Loucy (cell line): ENCODE measurements around the gene TRIM26.
"Not testable (repeated sequence)": the region's sequence is repeated elsewhere in the genome, so short reads cannot be mapped to it uniquely, and the experiment has no call there.

Experiments
- EZH2phosphoT487 ChIP-seq: fragments of 200-600 bp; IDR thresholded peaks from 2 replicates; pipeline ENCODE4 v1.6.1; 2018; ENCODE audit warnings: antibody characterized with exemption, mild to moderate bottlenecking, moderate library complexity, borderline replicate concordance
- TF ChIP-seq, protein P1 (sequence below): fragments of 200-600 bp; sonication (generic); conservative IDR thresholded peaks from 2 replicates; pipeline ENCODE4 v1.5.1; 2014; ENCODE audit warnings: mild to moderate bottlenecking, antibody characterized with exemption, low read length

DNA sequence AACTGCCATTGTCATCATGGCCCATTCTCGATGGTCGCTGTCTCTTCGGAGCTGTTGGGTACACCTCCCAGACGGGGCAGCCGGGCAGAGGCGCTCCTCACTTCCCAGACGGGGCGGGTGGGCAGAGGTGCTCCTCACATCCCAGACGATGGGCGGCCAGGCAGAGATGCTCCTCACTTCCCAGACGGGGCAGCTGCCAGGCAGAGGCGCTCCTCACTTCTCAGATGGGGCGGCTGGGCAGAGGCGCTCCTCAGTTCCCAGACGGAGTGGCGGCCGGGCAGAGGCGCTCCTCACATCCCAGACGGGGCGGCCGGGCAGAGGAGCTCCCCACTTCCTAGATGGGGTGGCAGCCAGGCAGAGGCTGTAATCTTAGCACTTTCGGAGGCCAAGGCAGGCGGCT, 8.8 kb upstream of the TRIM26 start:
- TF ChIP-seq, protein P1, sequence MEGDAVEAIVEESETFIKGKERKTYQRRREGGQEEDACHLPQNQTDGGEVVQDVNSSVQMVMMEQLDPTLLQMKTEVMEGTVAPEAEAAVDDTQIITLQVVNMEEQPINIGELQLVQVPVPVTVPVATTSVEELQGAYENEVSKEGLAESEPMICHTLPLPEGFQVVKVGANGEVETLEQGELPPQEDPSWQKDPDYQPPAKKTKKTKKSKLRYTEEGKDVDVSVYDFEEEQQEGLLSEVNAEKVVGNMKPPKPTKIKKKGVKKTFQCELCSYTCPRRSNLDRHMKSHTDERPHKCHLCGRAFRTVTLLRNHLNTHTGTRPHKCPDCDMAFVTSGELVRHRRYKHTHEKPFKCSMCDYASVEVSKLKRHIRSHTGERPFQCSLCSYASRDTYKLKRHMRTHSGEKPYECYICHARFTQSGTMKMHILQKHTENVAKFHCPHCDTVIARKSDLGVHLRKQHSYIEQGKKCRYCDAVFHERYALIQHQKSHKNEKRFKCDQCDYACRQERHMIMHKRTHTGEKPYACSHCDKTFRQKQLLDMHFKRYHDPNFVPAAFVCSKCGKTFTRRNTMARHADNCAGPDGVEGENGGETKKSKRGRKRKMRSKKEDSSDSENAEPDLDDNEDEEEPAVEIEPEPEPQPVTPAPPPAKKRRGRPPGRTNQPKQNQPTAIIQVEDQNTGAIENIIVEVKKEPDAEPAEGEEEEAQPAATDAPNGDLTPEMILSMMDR = not testable (repeated sequence)
- not testable (repeated sequence) for TF ChIP-seq EZH2phosphoT487
